Measurements from ENCODE around the gene ENDOU. TPM values are rescaled to one million over a fixed set of nuclear protein-coding genes. Genes with fewer than 3 reads are reported as not detected.

The ENDOU gene
- total and polyA plus RNA-seq, 2 experiments from 2014 or later, result 0.22 TPM; not detected in 1

DNA sequence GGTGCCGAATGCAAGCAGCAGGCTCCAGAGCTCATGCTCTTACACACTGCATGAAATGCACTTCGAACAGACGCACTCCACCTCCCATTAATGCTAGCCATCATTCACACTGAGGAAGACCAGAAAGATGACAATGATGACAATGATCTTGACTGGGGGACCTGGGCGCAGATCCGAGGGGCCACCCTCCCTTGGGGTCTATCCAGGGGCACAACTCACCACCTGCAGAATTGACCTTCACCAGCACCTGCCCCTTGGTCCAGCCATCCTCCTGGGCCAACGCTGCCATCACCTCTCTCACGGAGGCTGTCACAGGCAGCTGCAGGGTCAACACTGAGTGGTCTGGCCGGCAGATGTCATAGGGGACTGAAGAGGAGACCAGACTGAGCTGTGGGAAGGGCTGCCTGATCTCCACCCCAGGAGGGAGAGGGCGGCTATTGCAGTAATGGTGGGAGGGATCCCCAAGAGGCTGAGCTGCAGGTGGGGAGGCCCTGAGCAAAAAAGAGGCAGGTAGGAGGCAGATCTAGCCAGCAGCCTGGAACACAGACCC is 18.1 kb upstream of the ENDOU start:
- no peaks in the 10 kb centered on the region for H3K36me3 ChIP-seq (ENCODE audit: low read depth)
- H3F3A ChIP-seq (ENCODE audit: insufficient read depth), result no peaks in the 10 kb centered on the region
- no peak overlapping the region for H3K4me3 ChIP-seq
- 61 to 81% methylated on average over 6 to 9 of the region's 9 CpGs for WGBS, 2 experiments (ENCODE audit: low coverage in 1 of 2, low lambda C conversion rate in 2 of 2, missing lambda C conversion rate in 2 of 2)
- no peak overlapping the region for H3K9ac ChIP-seq
- DNase-seq, result no peak
- H4K20me1 ChIP-seq (ENCODE audit: insufficient read depth), result no peaks in the 10 kb centered on the region
- no peaks in the 10 kb centered on the region for H3K79me2 ChIP-seq (ENCODE audit: insufficient read depth)
- in situ Hi-C loops (cut with MboI), result no loop called here
- H3K4me2 ChIP-seq (ENCODE audit: unreplicated experiment), result no peak overlapping the region
- H3K27ac ChIP-seq, result no peak overlapping the region
- no peaks in the 10 kb centered on the region for H3K9me3 ChIP-seq (ENCODE audit: low read depth)
- H3K9me2 ChIP-seq (ENCODE audit: insufficient read depth), result no peaks in the 10 kb centered on the region
- H3K4me1 ChIP-seq (ENCODE audit: insufficient read depth), result no peaks in the 10 kb centered on the region
- no peak overlapping the region for H2AFZ ChIP-seq
- no peaks in the 10 kb centered on the region for H3K27me3 ChIP-seq (replicated peaks; ENCODE audit: insufficient read depth)
- TF ChIP-seq EZH2 (IDR thresholded peaks at IDR 0.05; ENCODE audit: insufficient read depth, poor library complexity, severe bottlenecking), result no peak
- TF ChIP-seq EZH2phosphoT487 (IDR thresholded peaks at IDR 0.05; ENCODE audit: insufficient read depth, low read depth), result no peak

DNA sequence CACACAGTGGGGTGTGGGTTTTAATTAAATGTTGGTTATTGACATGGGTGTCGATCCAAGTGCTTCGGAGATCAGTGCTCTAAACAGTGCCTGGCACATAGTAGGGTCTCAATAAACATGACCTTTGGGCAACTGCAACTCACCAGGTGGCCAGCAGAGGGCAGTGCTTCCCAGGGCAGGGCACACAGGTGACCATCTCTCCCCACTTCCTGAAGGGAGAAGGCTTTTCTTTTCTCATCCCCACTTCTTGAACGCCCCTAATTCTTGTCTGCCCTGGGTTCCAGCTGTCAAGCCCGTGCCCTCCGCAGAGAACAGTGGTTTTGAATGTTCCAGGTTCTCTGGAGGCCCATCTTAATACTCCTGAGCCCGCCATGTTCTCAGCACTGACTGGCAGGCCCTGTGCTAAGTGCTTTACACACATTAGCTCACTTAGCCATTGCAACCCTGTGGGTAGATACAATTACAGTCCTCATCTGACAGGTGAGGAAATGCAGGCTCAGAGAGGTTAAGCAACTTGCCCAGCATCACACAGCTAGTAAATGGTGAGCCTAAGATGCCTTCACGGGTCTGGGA is 17.0 kb upstream of the ENDOU start:
- Histone ChIP-seq H3K27ac (no peak overlapping the region), H2AFZ (no peak overlapping the region), H3K9me3 (ENCODE audit: low read depth) (no peaks in the 10 kb centered on the region), H3K4me1 (ENCODE audit: insufficient read depth) (peaks cover 2% of the 10 kb centered on the region), H3K27me3 (replicated peaks; ENCODE audit: insufficient read depth) (no peaks in the 10 kb centered on the region), H3F3A (ENCODE audit: insufficient read depth) (no peaks in the 10 kb centered on the region), H3K4me2 (ENCODE audit: unreplicated experiment) (no peak overlapping the region), H3K36me3 (ENCODE audit: low read depth) (no peaks in the 10 kb centered on the region), H3K9me2 (ENCODE audit: insufficient read depth) (no peaks in the 10 kb centered on the region), H3K4me3 (no peak overlapping the region), H3K79me2 (ENCODE audit: insufficient read depth) (no peaks in the 10 kb centered on the region), H4K20me1 (ENCODE audit: insufficient read depth) (no peaks in the 10 kb centered on the region), H3K9ac (no peak overlapping the region)
- WGBS, 2 experiments (ENCODE audit: low coverage in 1 of 2, low lambda C conversion rate in 2 of 2, missing lambda C conversion rate in 2 of 2), result 39 to 41% methylated on average over 7 of the region's 7 CpGs
- in situ Hi-C loops (cut with MboI), result no loop called here
- TF ChIP-seq EZH2phosphoT487 (IDR thresholded peaks at IDR 0.05; ENCODE audit: insufficient read depth, low read depth) (no peak), EZH2 (IDR thresholded peaks at IDR 0.05; ENCODE audit: insufficient read depth, poor library complexity, severe bottlenecking) (no peak)
- peak; percentile 41 for DNase-seq

DNA sequence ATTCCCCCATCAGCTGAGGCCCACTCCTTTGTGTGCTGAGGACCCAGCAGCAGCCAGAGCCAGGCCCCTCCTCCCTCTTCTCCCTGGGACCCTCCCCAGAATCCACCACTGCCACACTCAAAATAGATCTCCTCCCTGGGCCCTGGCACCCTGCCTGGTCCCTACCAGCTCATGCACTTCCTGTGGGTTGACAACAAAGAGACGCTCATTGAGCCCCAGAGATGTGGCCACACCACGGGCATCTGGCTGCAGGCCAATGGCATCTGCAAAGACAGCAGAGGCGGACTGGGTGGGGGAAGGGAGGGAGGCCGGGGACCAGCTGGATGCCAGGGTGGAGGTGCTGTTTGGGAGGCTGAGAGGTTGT is 16.0 kb upstream of the ENDOU start:
- Histone ChIP-seq H4K20me1 (ENCODE audit: insufficient read depth) (no peaks in the 10 kb centered on the region), H3K9ac (no peak overlapping the region), H3F3A (ENCODE audit: insufficient read depth) (no peaks in the 10 kb centered on the region), H3K4me3 (no peak overlapping the region), H3K9me3 (ENCODE audit: low read depth) (no peaks in the 10 kb centered on the region), H2AFZ (no peak overlapping the region), H3K4me1 (ENCODE audit: insufficient read depth) (peaks cover 11% of the 10 kb centered on the region), H3K36me3 (ENCODE audit: low read depth) (no peaks in the 10 kb centered on the region), H3K4me2 (ENCODE audit: unreplicated experiment) (no peak overlapping the region), H3K9me2 (ENCODE audit: insufficient read depth) (no peaks in the 10 kb centered on the region), H3K27me3 (replicated peaks; ENCODE audit: insufficient read depth) (no peaks in the 10 kb centered on the region), H3K27ac (no peak overlapping the region), H3K79me2 (ENCODE audit: insufficient read depth) (no peaks in the 10 kb centered on the region)
- 31 to 37% methylated on average over 3 to 4 of the region's 4 CpGs for WGBS, 2 experiments (ENCODE audit: low coverage in 1 of 2, low lambda C conversion rate in 2 of 2, missing lambda C conversion rate in 2 of 2)
- no peak for TF ChIP-seq EZH2 (IDR thresholded peaks at IDR 0.05; ENCODE audit: insufficient read depth, poor library complexity, severe bottlenecking)
- TF ChIP-seq EZH2phosphoT487 (IDR thresholded peaks at IDR 0.05; ENCODE audit: insufficient read depth, low read depth), result no peak
- in situ Hi-C loops (cut with MboI), result no loop called here
- DNase-seq, result peak; percentile 45

DNA sequence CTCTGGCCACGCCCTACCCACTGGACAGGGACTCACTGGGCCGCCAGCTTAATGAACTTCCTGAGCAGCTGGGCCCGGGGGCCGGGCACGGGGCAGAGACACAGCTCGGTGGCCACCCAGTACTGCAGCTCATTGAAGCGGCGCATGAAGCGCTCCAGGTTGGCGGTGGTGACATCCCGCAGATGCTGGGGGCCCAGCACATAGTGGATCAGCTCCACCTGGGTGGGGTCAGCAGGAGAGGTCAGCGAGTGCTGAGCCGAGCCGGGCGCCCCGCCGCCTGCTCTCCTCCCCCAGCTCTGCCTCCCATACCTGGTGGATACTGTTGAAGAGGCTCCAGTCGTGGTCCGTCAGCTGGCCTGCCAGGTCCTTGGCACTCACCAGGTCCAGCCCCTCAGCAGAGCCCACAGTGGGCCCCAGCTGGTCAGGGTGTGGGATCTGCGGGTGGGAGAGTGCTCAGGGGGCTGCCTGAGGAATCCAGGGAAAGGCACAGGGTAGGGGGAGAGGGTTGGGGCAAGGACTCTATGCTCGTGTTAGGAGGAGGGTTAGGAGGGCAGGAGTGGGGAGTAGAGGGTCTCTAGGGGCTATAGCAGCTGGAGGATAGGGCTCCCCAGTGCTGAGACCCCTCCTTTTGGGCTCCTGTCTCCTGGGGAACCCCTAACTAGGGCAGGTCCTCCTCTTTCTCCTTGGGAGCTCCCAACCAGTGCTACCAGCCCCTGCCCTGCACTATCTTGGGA is 15.5 kb upstream of the ENDOU start:
- no peaks in the 10 kb centered on the region for H4K20me1 ChIP-seq (ENCODE audit: insufficient read depth)
- in situ Hi-C loops (cut with MboI), result no loop called here
- no peak overlapping the region for H3K9ac ChIP-seq
- TF ChIP-seq EZH2 (IDR thresholded peaks at IDR 0.05; ENCODE audit: insufficient read depth, poor library complexity, severe bottlenecking) (no peak), EZH2phosphoT487 (IDR thresholded peaks at IDR 0.05; ENCODE audit: insufficient read depth, low read depth) (no peak)
- H3F3A ChIP-seq (ENCODE audit: insufficient read depth), result no peaks in the 10 kb centered on the region; the same call in 1 of the 2 replicates
- H3K4me3 ChIP-seq, result no peak overlapping the region
- H3K4me1 ChIP-seq (ENCODE audit: insufficient read depth), result peaks cover 11% of the 10 kb centered on the region
- DNase-seq, result no peak
- no peaks in the 10 kb centered on the region for H3K27me3 ChIP-seq (replicated peaks; ENCODE audit: insufficient read depth)
- H3K79me2 ChIP-seq (ENCODE audit: insufficient read depth), result no peaks in the 10 kb centered on the region
- H3K9me3 ChIP-seq (ENCODE audit: low read depth), result no peaks in the 10 kb centered on the region
- no peaks in the 10 kb centered on the region for H3K36me3 ChIP-seq (ENCODE audit: low read depth)
- no peaks in the 10 kb centered on the region for H3K9me2 ChIP-seq (ENCODE audit: insufficient read depth)
- WGBS, 2 experiments (ENCODE audit: low coverage in 1 of 2, low lambda C conversion rate in 2 of 2, missing lambda C conversion rate in 2 of 2), result 85 to 87% methylated on average over 20 to 21 of the region's 21 CpGs
- no peak overlapping the region for H3K27ac ChIP-seq
- H2AFZ ChIP-seq, result no peak overlapping the region
- H3K4me2 ChIP-seq (ENCODE audit: unreplicated experiment), result no peak overlapping the region

Measured in GM23248 (cell line).